GM23338 (cell line): ENCODE data around the gene NCAPD2. TPM values are rescaled to one million over a fixed set of nuclear protein-coding genes. Genes with fewer than 3 reads are reported as not detected.
A peak's percentile ranks its signal among the peaks of the same experiment; 100 is the strongest.

Experiments
- ATAC-seq: fragments of 200-7000 bp; cut with Tn5 transposase; 3 replicates; pipeline ENCODE4 v1.9.1; 2020
- DNase-seq: peaks from one replicate; pipeline ENCODE4 v3.0.0-alpha.2; 2015; ENCODE audit warnings: low spot score
- H2AFZ ChIP-seq: fragments of 200-600 bp; sonication (generic); 2 replicates; pipeline ENCODE4 v1.8.0; 2016; ENCODE audit warnings: antibody characterized with exemption, mild to moderate bottlenecking, moderate library complexity
- H3F3A ChIP-seq: fragments of 200-600 bp; sonication (generic); replicated peaks from 2 replicates; pipeline ENCODE4 v1.8.0; 2017; ENCODE audit warnings: antibody characterized with exemption, mixed run types, low read depth
- H3K27ac ChIP-seq: fragments of 200-600 bp; sonication (generic); 2 replicates; pipeline ENCODE4 v1.6.1; 2016; ENCODE audit warnings: low read depth
- H3K27me3 ChIP-seq: fragments of 200-600 bp; sonication (generic); 2 replicates; pipeline ENCODE4 v1.8.0; 2016; ENCODE audit warnings: mild to moderate bottlenecking, mixed run types, moderate library complexity; ENCODE audit not compliant: insufficient read depth
- H3K36me3 ChIP-seq: fragments of 200-600 bp; sonication (generic); 2 replicates; pipeline ENCODE4 v1.8.0; 2016; ENCODE audit warnings: mild to moderate bottlenecking; ENCODE audit not compliant: insufficient read depth
- H3K4me1 ChIP-seq: fragments of 200-600 bp; sonication (generic); 2 replicates; pipeline ENCODE4 v1.8.0; 2016; ENCODE audit warnings: mild to moderate bottlenecking, moderate library complexity; ENCODE audit not compliant: insufficient read depth
- H3K4me2 ChIP-seq: fragments of 200-600 bp; sonication (generic); 2 replicates; pipeline ENCODE4 v1.7.1; 2017; ENCODE audit warnings: mixed run types
- H3K4me3 ChIP-seq: fragments of 200-600 bp; sonication (generic); 2 replicates; pipeline ENCODE4 v1.6.1; 2016; ENCODE audit warnings: mixed run types
- H3K79me2 ChIP-seq: fragments of 200-600 bp; sonication (generic); replicated peaks from 2 replicates; pipeline ENCODE4 v1.8.0; 2017; ENCODE audit warnings: mild to moderate bottlenecking; ENCODE audit not compliant: insufficient read depth
- H3K9me2 ChIP-seq: fragments of 200-600 bp; sonication (generic); 2 replicates; pipeline ENCODE4 v1.8.0; 2017; ENCODE audit not compliant: insufficient read depth
- H4K20me1 ChIP-seq: fragments of 200-600 bp; sonication (generic); replicated peaks from 2 replicates; pipeline ENCODE4 v1.8.0; 2017; ENCODE audit warnings: mild to moderate bottlenecking; ENCODE audit not compliant: insufficient read depth
- H3K27ac Mint-ChIP-seq: 2 replicates; pipeline ENCODE4 v1.8.0; 2020; ENCODE audit warnings: inconsistent platforms, mild to moderate bottlenecking, moderate library complexity, mixed read lengths
- H3K27me3 Mint-ChIP-seq: 3 replicates; pipeline ENCODE4 v1.8.0; 2022; ENCODE audit warnings: low read depth, mild to moderate bottlenecking, moderate library complexity, mixed read lengths, inconsistent platforms; ENCODE audit not compliant: insufficient read depth, poor library complexity
- H3K36me3 Mint-ChIP-seq: 3 replicates; pipeline ENCODE4 v1.8.0; 2021; ENCODE audit warnings: low read depth, mild to moderate bottlenecking, inconsistent platforms, moderate library complexity, mixed read lengths
- H3K4me1 Mint-ChIP-seq: 3 replicates; pipeline ENCODE4 v1.8.0; 2020; ENCODE audit warnings: mild to moderate bottlenecking, inconsistent platforms, mixed read lengths
- H3K4me3 Mint-ChIP-seq: 3 replicates; pipeline ENCODE4 v1.8.0; 2021; ENCODE audit warnings: moderate library complexity, mild to moderate bottlenecking, inconsistent platforms, mixed read lengths
- H3K9me3 Mint-ChIP-seq: 3 replicates; pipeline ENCODE4 v1.8.0; 2020; ENCODE audit warnings: moderate library complexity, mild to moderate bottlenecking, inconsistent platforms, mixed read lengths
- CREB1 ChIP-seq: fragments of 250-450 bp; sonication (Bioruptor Pico); IDR thresholded peaks from 2 replicates; pipeline ENCODE4 v1.5.0; 2020; ENCODE audit warnings: low read depth, mild to moderate bottlenecking, moderate library complexity
- CTCF ChIP-seq, 2 experiments: fragments of 200-600 bp in 1 of 2; sonication (generic) in 1 of 2; conservative IDR thresholded peaks; 2 replicates each; pipeline versions ENCODE4 v1.5.1 to v1.6.1; 2016 to 2017; ENCODE audit warnings: antibody characterized with exemption in 2 of 2, low read depth in 2 of 2, mild to moderate bottlenecking in 2 of 2, moderate library complexity in 1 of 2
- EZH2 ChIP-seq: fragments of 200-600 bp; sonication (generic); IDR thresholded peaks from one replicate; pipeline ENCODE4 v1.8.0; 2017; ENCODE audit warnings: antibody characterized with exemption, mild to moderate bottlenecking, low read depth; ENCODE audit not compliant: unreplicated experiment
- POLR2AphosphoS5 ChIP-seq: IDR thresholded peaks from 2 replicates; pipeline ENCODE4 v1.6.1; 2016; ENCODE audit warnings: antibody characterized with exemption, low read depth
- STAT1 ChIP-seq: IDR thresholded peaks from one replicate; pipeline ENCODE4 v1.6.1; 2016; ENCODE audit warnings: antibody characterized with exemption; ENCODE audit not compliant: unreplicated experiment
- ZNF114 ChIP-seq: fragments of 250-450 bp; sonication (Bioruptor Pico); IDR thresholded peaks from 2 replicates; pipeline ENCODE4 v1.5.0; 2020; ENCODE audit warnings: mild to moderate bottlenecking, moderate library complexity
- ZNF331 ChIP-seq: fragments of 250-450 bp; sonication (Bioruptor Pico); IDR thresholded peaks from 2 replicates; pipeline ENCODE4 v1.5.0; 2020; ENCODE audit warnings: low read depth, mild to moderate bottlenecking, moderate library complexity
- polyA plus RNA-seq: library from polyadenylated mRNA; unstranded; fragments of >200 nt; fragmentation: Nextera tagmentation; extraction: Ambion mirVana; gene quantifications from 2 replicates; pipeline ENCODE4 v1.2.1, GENCODE V29; 2016
- total RNA-seq: library from RNA; depleted of rRNA; stranded (reverse); fragments of >200 nt; shearing (Covaris generic); gene quantifications from 2 replicates; pipeline ENCODE4 v1.2.3, GENCODE V29; 2014
- TF ChIP-seq, protein P1 (sequence below): IDR thresholded peaks from one replicate; pipeline ENCODE4 v1.6.1; 2018; ENCODE audit warnings: antibody characterized with exemption; ENCODE audit not compliant: unreplicated experiment
- TF ChIP-seq, protein P2 (sequence below): IDR thresholded peaks from 2 replicates; pipeline ENCODE4 v1.6.1; 2016; ENCODE audit warnings: antibody characterized with exemption

NCAPD2 gene
- total and polyA plus RNA-seq, 2 experiments from 2014 or later, result 34.2 to 217 TPM

DNA sequence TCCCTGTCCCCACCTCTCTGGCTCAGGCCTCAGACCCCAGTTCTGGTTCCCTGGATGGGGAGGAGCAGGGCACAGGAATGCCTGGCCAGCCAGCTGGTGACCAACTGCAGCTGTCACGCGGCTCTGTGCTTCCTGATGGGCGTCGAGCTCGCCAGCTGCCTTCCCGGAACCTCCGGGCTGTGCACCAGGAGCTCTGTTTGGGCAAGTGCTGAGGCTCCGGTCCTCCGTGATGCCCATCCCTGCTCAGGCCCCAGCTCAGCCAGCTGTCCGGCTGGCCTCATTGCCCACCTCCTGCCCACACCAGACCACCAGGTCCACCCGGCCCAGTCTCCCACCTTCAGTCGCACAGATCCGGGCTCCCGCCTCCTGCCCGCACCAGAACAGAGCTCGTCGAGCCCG is 57.2 kb downstream of the NCAPD2 start:
- H3K27ac ChIP-seq, result no peak overlapping the region
- no peak for DNase-seq
- no peak overlapping the region for H3K27ac Mint-ChIP-seq

GRCh38 chr12:6551496-6552139 is 57.7 kb downstream of the NCAPD2 start:
- H3K4me2 ChIP-seq, result no peak overlapping the region
- H3K9me2 ChIP-seq, result no peaks in the 10 kb centered on the region
- Mint-ChIP-seq H3K27ac (peak overlapping the region; percentile 74; the same call in 1 of the 2 replicates), H3K4me1 (peaks cover 38% of the 10 kb centered on the region), H3K4me3 (no peak overlapping the region; the same call in 2 of the 3 replicates), H3K9me3 (no peaks in the 10 kb centered on the region), H3K36me3 (peaks cover 37% of the 10 kb centered on the region), H3K27me3 (peaks cover 22% of the 10 kb centered on the region)
- no peak for ATAC-seq
- no peaks in the 10 kb centered on the region for H3K27me3 ChIP-seq
- peaks cover 24% of the 10 kb centered on the region for H4K20me1 ChIP-seq
- no peak overlapping the region for H2AFZ ChIP-seq
- DNase-seq, result no peak
- peaks cover 12% of the 10 kb centered on the region for H3K4me1 ChIP-seq
- peaks cover 35% of the 10 kb centered on the region for H3K79me2 ChIP-seq
- peaks cover 6% of the 10 kb centered on the region for H3K36me3 ChIP-seq
- no peak overlapping the region for H3K27ac ChIP-seq
- peaks cover 9% of the 10 kb centered on the region for H3F3A ChIP-seq
- H3K4me3 ChIP-seq, result no peak overlapping the region
- TF ChIP-seq STAT1 (no peak), EZH2 (no peak), POLR2AphosphoS5 (no peak), ZNF114 (CRISPR knock-in tag) (no peak), CTCF (conservative IDR thresholded peaks at IDR 0.05; ENCODE audit: low read depth in 2 of 2) (no peak), ZNF331 (CRISPR knock-in tag) (no peak), CREB1 (no peak)
- TF ChIP-seq, protein P1, sequence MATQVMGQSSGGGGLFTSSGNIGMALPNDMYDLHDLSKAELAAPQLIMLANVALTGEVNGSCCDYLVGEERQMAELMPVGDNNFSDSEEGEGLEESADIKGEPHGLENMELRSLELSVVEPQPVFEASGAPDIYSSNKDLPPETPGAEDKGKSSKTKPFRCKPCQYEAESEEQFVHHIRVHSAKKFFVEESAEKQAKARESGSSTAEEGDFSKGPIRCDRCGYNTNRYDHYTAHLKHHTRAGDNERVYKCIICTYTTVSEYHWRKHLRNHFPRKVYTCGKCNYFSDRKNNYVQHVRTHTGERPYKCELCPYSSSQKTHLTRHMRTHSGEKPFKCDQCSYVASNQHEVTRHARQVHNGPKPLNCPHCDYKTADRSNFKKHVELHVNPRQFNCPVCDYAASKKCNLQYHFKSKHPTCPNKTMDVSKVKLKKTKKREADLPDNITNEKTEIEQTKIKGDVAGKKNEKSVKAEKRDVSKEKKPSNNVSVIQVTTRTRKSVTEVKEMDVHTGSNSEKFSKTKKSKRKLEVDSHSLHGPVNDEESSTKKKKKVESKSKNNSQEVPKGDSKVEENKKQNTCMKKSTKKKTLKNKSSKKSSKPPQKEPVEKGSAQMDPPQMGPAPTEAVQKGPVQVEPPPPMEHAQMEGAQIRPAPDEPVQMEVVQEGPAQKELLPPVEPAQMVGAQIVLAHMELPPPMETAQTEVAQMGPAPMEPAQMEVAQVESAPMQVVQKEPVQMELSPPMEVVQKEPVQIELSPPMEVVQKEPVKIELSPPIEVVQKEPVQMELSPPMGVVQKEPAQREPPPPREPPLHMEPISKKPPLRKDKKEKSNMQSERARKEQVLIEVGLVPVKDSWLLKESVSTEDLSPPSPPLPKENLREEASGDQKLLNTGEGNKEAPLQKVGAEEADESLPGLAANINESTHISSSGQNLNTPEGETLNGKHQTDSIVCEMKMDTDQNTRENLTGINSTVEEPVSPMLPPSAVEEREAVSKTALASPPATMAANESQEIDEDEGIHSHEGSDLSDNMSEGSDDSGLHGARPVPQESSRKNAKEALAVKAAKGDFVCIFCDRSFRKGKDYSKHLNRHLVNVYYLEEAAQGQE, result no peak
- TF ChIP-seq, protein P2, sequence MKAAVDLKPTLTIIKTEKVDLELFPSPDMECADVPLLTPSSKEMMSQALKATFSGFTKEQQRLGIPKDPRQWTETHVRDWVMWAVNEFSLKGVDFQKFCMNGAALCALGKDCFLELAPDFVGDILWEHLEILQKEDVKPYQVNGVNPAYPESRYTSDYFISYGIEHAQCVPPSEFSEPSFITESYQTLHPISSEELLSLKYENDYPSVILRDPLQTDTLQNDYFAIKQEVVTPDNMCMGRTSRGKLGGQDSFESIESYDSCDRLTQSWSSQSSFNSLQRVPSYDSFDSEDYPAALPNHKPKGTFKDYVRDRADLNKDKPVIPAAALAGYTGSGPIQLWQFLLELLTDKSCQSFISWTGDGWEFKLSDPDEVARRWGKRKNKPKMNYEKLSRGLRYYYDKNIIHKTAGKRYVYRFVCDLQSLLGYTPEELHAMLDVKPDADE, result no peak

More for the DNA sequence above, 57.2 kb downstream of the NCAPD2 start:
- H2AFZ ChIP-seq, result no peak overlapping the region
- peaks cover 7% of the 10 kb centered on the region for H3F3A ChIP-seq
- H3K27me3 ChIP-seq, result no peaks in the 10 kb centered on the region
- TF ChIP-seq, protein P1, result no peak
- TF ChIP-seq ZNF114 (CRISPR knock-in tag), result no peak
- H3K36me3 ChIP-seq, result peaks cover 4% of the 10 kb centered on the region; the same call in 1 of the 2 replicates
- no peak overlapping the region for H3K4me2 ChIP-seq
- Mint-ChIP-seq H3K4me1 (peaks cover 36% of the 10 kb centered on the region), H3K4me3 (no peak overlapping the region; the same call in 2 of the 3 replicates), H3K36me3 (peaks cover 34% of the 10 kb centered on the region), H3K27me3 (peaks cover 24% of the 10 kb centered on the region), H3K9me3 (no peaks in the 10 kb centered on the region)
- H3K4me3 ChIP-seq, result no peak overlapping the region
- peaks cover 12% of the 10 kb centered on the region for H3K4me1 ChIP-seq
- H4K20me1 ChIP-seq, result peaks cover 24% of the 10 kb centered on the region
- no peaks in the 10 kb centered on the region for H3K9me2 ChIP-seq
- ATAC-seq, result no peak
- H3K79me2 ChIP-seq, result peaks cover 35% of the 10 kb centered on the region
